DMS153 (cell line): ENCODE measurements around the gene CCL20.

Experiments
- DNase-seq: peaks from one replicate; lab custom pipeline; 2025; lab: John Stamatoyannopoulos, UW

Gene CCL20

GRCh38 chr2:227802882-227803281 lies 10.8 kb upstream of the CCL20 start:
- DNase-seq = no peak

GRCh38 chr2:227804975-227805374 lies 8.7 kb upstream of the CCL20 start:
- no peak for DNase-seq

DNA sequence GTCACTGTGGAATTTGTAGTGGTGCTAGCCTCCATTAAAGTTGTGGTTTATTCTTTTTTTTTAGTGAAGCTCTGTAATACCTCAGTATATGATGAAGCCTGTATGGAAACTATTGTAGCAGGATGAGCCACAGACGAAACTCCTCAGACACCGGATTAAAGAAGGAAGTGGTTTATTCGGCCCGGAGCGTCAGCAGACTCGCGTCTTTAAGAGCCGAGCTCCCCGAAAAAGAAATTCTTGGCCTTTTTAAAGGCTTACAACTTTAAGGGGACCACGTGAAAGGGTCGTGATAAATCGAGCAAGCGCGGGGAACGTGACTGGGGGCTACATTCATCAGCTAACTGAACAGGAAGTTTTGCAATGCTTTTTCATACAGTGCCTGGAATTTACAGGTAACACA lies 8.1 kb upstream of the CCL20 start:
- DNase-seq = no peak

- DNase-seq = no peak
These were observed 4.7 kb upstream of the CCL20 start for GRCh38 chr2:227808936-227809335.

GRCh38 chr2:227812001-227812400 lies 1.6 kb upstream of the CCL20 start:
- no peak for DNase-seq

- no peak for DNase-seq
These were observed 447 bp upstream of the CCL20 start for GRCh38 chr2:227813229-227813561.

DNA sequence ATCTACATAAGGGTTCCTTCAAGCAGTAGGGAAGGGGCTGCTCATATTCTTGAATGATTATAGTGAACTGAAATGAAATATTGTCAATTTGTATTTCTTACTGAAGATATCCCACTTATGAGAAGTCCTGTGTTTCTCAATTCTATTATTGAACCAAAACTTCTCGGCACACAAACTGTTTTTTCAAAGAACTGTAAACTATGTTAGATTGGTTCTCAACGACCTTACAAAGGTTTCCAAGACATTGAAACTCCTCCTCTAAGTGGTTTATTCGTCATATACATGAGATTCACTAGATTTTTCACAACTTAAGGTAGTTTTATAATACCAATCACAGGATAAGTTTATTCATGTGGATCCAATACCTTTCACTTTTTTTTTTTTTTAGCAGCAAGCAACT lies 1.4 kb downstream of the CCL20 start:
- no peak for DNase-seq

GRCh38 chr2:227816507-227817294 lies 3.1 kb downstream of the CCL20 start:
- DNase-seq = no peak

DNA sequence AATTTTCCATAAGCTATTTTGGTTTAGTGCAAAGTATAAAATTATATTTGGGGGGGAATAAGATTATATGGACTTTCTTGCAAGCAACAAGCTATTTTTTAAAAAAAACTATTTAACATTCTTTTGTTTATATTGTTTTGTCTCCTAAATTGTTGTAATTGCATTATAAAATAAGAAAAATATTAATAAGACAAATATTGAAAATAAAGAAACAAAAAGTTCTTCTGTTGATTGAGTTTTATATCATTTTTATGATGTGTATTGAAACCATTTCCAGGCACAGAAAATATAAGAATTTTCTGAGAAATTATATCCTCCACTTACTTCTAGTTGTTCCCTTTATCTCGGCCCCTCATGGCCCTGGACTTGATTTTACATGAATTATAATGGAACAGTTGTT lies 3.7 kb downstream of the CCL20 start:
- no peak for DNase-seq

GRCh38 chr2:227817850-227818674 lies 4.4 kb downstream of the CCL20 start:
- DNase-seq = no peak

GRCh38 chr2:227818675-227819397 lies 5.2 kb downstream of the CCL20 start:
- DNase-seq = no peak

DNA sequence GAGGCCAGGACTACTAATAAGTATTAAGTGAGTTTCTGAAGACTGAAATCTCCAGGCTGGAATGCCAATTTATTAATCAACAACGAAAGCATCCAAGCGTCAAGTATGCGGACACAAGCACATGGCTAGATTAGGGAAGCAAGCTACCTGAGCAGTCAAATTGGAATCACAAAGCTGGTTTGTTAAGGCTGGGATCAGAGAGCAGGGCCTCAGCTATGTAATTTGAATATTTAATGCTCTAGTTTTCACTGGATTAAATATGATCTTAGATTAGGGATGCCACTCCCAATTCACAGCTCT lies 5.7 kb downstream of the CCL20 start:
- no peak for DNase-seq

DNA sequence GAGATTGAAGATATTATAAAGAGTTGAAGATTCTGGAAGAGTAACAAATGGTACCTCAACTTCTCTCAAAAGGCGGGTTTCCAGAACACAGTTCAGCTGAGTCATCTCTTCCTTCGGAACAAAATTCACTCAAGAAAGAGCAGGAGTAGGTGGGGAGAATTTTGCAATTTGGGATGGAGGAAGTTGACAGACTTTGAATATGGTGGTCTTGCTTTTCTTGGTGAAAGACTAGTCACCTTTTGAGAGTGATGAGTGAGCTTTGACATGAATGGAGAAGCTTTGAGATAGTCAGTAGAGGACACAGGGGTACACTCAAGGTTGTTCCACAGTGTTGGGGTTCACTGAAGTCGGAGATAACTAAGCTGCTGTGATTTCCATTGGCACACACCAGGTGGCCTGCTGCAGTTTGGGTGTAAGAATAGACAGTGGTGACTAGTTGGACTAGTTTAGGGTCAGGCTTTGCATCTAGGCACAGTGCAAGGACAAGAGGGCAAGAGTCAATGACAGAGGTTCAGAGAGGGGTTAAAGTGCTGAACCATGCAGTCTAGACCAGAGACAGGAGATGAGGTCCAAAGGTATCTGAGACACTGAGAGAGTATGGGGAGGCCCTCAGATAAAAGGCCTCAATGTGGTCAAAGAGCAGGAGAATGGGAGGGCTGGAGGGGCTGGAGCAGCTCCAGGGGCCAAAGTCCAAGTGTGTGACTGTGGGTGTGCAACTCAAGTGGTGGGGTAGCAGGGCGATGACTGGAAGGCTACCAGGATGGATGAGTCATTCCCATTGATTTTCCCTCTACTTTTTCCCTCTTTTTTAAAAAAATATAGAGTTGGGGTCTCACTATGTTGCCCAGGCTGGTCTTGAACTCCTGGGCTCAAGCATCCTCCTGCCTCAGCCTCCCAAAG lies 7.7 kb downstream of the CCL20 start:
- DNase-seq = no peak

- no peak for DNase-seq
These were observed 8.9 kb downstream of the CCL20 start for GRCh38 chr2:227822416-227823003.

- DNase-seq = no peak
These were observed 10.3 kb downstream of the CCL20 start for GRCh38 chr2:227823922-227824321.

GRCh38 chr2:227824711-227825110 lies 11.1 kb downstream of the CCL20 start:
- DNase-seq = no peak

DNA sequence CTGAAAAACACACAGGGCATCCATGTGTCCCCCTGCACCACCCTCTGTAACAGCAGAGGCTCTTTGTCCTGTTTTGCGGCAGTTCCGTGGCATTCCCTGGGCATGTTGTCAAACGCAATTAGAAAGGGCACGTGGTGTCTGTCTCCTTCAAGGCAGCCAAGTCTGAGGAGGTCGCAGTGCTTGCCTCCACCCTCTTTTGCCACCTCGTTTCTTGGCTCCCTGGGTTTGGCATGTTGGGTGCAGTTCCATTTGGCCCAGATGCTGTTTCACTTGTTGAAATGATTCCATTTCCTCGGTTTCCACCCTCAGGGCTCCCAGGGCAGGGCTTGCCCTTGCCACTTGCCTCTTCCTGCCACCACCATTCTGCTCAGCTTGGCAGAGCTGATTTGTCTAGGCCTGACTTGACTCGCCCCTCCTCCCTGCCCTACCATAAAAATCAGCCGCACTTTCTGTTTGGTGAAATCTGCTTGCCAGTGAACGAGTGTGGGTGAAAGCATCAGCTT lies 12.4 kb downstream of the CCL20 start:
- DNase-seq = peak; percentile 1

- DNase-seq = no peak
These were observed 12.9 kb downstream of the CCL20 start for GRCh38 chr2:227826563-227826962.

DNA sequence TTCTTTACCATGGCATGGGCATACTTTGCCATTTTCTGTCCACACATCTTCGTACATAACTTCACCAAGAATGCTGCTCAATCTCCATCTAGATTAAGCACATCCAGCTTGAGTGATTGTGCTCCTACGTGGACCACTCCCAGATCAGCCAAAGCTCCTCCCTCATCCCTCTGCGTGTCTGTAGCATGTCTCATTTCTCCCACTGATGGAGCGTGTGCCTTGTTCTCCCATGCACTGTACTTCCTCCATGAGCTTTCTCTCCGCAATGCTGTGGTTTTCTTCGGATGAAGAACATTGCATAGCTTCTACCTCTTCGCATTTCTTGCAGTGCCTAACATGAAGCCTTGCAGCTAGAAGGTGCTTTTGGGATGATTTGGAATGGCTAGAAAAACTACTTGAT lies 13.5 kb downstream of the CCL20 start:
- DNase-seq = no peak

GRCh38 chr2:227828477-227828912 lies 14.9 kb downstream of the CCL20 start:
- no peak for DNase-seq

- DNase-seq = no peak
These were observed 15.7 kb downstream of the CCL20 start for GRCh38 chr2:227829337-227829736.
